Colonic mucosa (tissue), 4 donors: ENCODE measurements around the gene PCYT1A. TPM values are rescaled to one million over a fixed set of nuclear protein-coding genes. Genes with fewer than 3 reads are reported as not detected.
"Not testable (repeated sequence)": the region's sequence is repeated elsewhere in the genome, so short reads cannot be mapped to it uniquely, and the experiment has no call there.

Experiments
- DNase-seq: peaks from one replicate; pipeline ENCODE4 v3.0.0-alpha.2; 2020
- H3K27ac ChIP-seq: fragments of 200-600 bp; one replicate; pipeline ENCODE4 v1.8.0; 2021
- H3K27me3 ChIP-seq: fragments of 200-600 bp; one replicate; pipeline ENCODE4 v1.8.0; 2021
- H3K36me3 ChIP-seq: fragments of 200-600 bp; one replicate; pipeline ENCODE4 v1.8.0; 2021
- H3K4me1 ChIP-seq: fragments of 200-600 bp; one replicate; pipeline ENCODE4 v1.8.0; 2021; ENCODE audit warnings: mild to moderate bottlenecking
- H3K4me3 ChIP-seq: fragments of 200-600 bp; one replicate; pipeline ENCODE4 v1.8.0; 2021
- H3K9ac ChIP-seq, 2 donors: one replicate each; pipeline ENCODE4 v1.7.0; 2013; ENCODE audit warnings: control low read depth in 2 of 2, low read depth in 2 of 2, low read length in 2 of 2
- H3K9me3 ChIP-seq: fragments of 200-600 bp; one replicate; pipeline ENCODE4 v1.8.0; 2021
- CTCF ChIP-seq: fragments of 200-600 bp; IDR thresholded peaks from one replicate; pipeline ENCODE4 v1.8.0; 2022; ENCODE audit warnings: antibody characterized with exemption, mild to moderate bottlenecking
- intact Hi-C: fragments of 100-400 bp; cut with DNase I; formaldehyde crosslinking; loops from one replicate; pipeline ENCODE4 v1.14.1; 2022
- total RNA-seq, 2 donors: library from RNA; stranded (reverse); fragmentation: NEBNext Ultra II Directional in 1 of 2; extraction: Animal tissue kit (Norgen Biotek cat#: 25700) in 1 of 2; gene quantifications; one replicate each; pipeline ENCODE4 v1.2.1, GENCODE V29; 2021
- donor health status: healthy.
- donor health status: DM: no; HTN: no; CAD: no.
- donor health status: DM: no; HTN: no; CAD: no.

PCYT1A gene
- total RNA-seq, 2 donors from 2014 or later = 56.1 to 61.5 TPM

DNA sequence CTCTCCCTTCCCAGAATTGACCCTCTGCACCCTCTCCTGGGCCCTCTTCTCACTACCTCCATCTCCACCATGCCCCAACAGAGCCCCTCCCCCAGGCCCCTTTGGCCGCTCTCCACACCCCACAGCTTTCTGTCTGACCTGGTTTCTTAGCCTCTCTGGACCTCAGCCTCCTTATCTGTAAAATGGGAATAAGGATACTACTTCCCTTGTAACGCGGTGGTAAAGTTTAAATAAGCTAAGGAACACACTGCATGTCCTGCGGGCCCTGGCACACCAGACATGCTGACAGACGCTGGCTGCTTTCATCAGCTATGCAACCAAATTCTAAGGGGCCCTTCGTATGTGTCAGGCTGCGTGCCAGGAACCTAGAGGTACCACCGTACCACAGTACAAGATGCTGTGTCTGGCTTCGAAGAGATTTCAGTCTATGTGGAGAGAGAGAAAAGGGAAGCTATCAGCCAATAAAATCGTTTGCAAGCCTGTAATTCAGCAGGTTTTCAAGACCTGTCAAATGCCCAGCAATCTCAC, 72.0 kb downstream of the PCYT1A start:
- TF ChIP-seq CTCF = no peak
- intact Hi-C loops = no loop called here
- no peaks in the 10 kb centered on the region for H3K27me3 ChIP-seq
- no peak for DNase-seq
- no peak overlapping the region for H3K27ac ChIP-seq
- H3K36me3 ChIP-seq = no peaks in the 10 kb centered on the region
- H3K9me3 ChIP-seq = no peaks in the 10 kb centered on the region
- peaks cover 22% of the 10 kb centered on the region for H3K4me1 ChIP-seq
- no peak overlapping the region for H3K9ac ChIP-seq
- no peak overlapping the region for H3K4me3 ChIP-seq

DNA sequence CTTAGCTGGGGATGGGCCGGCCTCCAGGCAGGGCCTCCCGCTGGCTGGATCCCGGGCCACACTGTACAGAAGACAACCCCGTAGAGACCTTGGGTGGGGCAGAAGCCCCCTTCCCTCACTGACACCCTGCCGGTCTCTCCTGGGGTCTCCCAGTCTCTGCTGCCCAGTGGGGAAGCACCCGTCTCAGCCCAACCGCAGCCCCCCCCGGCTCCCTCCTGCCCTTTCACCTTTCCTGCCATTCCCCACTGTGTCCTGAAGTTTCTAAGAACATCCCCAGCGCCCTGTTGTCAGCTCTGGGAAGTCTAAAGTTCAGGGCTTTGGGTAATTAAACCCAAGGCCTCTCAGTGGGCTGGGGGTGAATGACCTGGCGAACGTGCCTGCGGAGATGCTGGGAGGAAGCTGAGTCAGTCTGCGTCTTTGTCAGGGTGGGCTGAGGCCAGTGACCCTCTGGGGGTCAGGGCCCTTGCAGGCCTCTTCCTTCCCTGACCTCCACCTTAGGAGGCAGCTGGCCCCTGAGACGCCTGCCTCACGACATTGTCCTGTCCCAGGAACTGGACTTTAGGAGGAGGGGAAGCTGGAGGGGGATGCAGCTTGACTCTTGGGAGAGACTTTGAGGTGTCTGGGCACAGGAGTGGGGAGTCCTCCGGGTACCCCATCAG, 72.6 kb downstream of the PCYT1A start:
- Histone ChIP-seq H3K27ac (no peak overlapping the region), H3K9ac (no peak overlapping the region), H3K9me3 (no peaks in the 10 kb centered on the region), H3K4me1 (peaks cover 21% of the 10 kb centered on the region), H3K36me3 (no peaks in the 10 kb centered on the region), H3K27me3 (no peaks in the 10 kb centered on the region), H3K4me3 (no peak overlapping the region)
- no peak for DNase-seq
- TF ChIP-seq CTCF = no peak
- intact Hi-C loops = no loop called here

DNA sequence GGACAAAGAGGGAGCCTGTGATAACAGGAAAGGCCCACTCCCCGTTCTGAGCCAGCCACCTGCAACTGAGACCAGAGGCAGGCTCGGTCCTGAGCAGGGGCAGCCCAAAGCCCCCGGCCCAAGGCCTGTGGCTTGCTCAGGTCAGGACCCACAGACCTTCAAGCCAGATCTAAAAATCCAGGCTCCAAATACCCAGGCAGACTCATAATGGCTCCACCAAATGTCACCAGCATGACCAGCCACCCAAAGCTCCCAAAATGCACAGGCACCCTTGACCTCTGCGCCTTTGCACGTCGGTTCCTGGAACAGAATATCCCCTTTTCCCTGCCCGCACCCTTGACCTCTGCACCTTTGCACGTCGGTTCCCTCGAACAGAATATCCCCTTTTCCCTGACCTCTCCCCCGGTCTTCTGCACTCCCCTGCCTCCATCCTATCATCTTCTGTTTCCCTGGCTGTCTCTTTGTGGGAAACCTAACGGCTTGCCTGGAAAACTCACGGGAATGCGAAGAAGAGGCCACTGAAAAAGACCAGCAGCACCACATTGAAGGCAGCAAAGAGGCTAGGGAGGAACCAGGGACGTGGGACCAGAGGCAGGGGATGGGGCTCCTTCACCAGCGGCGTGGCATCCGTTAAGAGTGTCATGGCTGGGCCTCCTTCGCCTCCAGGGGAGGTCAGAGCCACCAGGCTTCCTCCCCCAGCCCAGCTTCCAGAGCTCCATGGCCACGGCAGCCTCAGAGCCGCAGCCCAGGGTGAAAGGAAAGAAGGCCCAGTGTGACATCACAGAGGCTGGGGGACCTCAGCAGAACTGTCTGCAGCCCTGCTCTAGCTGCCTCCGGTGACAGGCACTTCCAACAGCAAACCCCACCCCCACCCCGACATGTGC, 76.6 kb downstream of the PCYT1A start, which contains the start of gene ZDHHC19:
TSS of gene ZDHHC19 (minus strand) at position 728 of the 884 bp plus-strand sequence. CDS start at position 643, 85 bp downstream.
- no peak for TF ChIP-seq CTCF
- intact Hi-C loops = no loop called here
- Histone ChIP-seq H3K9ac (no peak within 1 kb of the TSS), H3K36me3 (no peaks in the 10 kb centered on the region), H3K4me3 (no peak within 1 kb of the TSS), H3K4me1 (no peaks in the 10 kb centered on the region), H3K27me3 (no peaks in the 10 kb centered on the region), H3K9me3 (no peaks in the 10 kb centered on the region), H3K27ac (no peak within 1 kb of the TSS)
- no peak for DNase-seq

DNA sequence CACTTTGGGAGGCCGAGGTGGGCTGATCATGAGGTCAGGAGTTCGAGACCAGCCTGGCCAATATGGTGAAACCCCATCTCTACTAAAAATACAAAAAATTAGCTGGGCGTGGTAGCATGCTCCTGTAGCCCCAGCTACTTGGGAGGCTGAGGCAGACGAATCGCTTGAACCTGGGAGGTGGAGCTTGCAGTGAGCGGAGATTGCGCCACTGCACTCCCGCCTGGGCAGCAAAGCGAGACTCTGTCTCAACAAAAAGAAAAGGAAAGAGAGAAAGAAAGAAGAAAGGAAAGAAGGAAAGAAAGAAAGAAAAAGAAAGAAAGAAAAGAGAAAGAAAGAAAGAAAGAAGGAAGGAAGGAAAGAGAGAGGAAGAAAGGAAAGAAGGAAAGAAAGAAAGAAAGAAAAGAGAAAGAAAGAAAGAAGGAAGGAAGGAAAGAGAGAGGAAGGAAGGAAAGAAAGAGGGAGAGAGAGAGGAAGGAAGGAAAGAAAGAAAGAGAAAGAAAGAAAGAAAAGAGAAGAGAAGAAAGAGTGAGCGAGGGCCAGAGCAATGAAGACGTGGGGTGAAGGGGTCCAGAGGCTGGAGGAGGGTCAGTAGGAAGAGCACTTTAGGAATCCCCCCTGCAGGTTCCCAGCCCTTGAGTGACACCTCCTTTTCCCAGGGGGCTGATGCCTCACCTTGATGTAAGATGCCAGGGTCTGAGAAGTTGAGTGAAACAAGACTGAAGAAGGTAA, 77.4 kb downstream of the PCYT1A start:
- H3K9me3 ChIP-seq, H3K9ac ChIP-seq, intact Hi-C loops, DNase-seq, H3K36me3 ChIP-seq, H3K27me3 ChIP-seq, H3K27ac ChIP-seq, H3K4me3 ChIP-seq, H3K4me1 ChIP-seq: not testable (repeated sequence)

DNA sequence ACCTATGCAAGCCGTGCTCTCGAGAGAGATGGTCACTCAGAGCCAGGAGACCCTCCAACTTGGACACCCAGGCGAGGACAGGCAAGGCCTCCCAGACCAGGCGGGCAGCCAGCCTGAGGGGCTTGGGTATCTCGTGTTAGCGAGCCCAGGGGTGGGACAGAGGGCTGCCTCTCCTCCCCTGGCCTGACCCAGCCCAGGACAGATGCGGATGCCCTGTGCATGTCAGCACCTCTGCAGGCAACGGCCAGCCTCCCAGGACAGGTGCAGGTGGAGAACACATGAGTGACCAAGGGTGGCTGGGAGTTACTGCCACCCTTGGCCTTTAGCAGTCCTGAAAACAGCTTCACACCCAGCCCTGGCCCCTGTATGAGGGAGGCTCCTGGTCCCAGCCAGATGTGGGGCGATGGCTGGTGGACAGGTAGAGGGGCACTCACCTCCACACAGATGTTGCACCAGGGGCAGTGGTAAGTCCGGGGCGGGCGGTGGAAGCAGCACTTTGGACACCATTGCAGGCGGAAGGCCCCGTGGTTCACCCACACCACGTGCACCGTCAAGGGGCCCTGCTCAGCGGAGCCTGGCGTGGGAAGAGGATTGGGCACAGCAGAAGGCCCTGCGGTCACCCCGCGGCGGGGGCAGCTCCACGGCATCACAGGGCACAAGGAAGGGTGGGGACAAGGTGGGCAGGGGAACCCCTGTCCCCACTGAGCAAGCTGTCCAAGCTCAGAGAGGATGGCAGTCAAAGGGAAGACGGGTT, 78.4 kb downstream of the PCYT1A start:
- H3K9me3 ChIP-seq = no peaks in the 10 kb centered on the region
- no peaks in the 10 kb centered on the region for H3K36me3 ChIP-seq
- intact Hi-C loops = no loop called here
- no peak for DNase-seq
- no peaks in the 10 kb centered on the region for H3K27me3 ChIP-seq
- no peak overlapping the region for H3K27ac ChIP-seq
- H3K4me3 ChIP-seq = no peak overlapping the region
- TF ChIP-seq CTCF = no peak
- H3K4me1 ChIP-seq = no peaks in the 10 kb centered on the region
- no peak overlapping the region for H3K9ac ChIP-seq
